HepG2 (cell line): ENCODE results near the gene SPRED2. TPM values are rescaled to one million over a fixed set of nuclear protein-coding genes. Genes with fewer than 3 reads are reported as not detected.
A peak's percentile ranks its signal among the peaks of the same experiment; 100 is the strongest.

Source experiments
- ATAC-seq: fragments of 200-7000 bp; cut with Tn5 transposase; 3 replicates; pipeline ENCODE4 v1.9.1; 2020; ENCODE audit warnings: mild to moderate bottlenecking, moderate library complexity
- BruUV-seq: library from RNA; stranded (reverse); fragments of 400-500 nt; replicated peaks from 2 replicates; lab custom pipeline; 2021; lab: Mats Ljungman, UMichigan
- CTCF ChIA-PET: fragments of 300-600 bp; formaldehyde crosslinking; extraction: SDS; loops from one replicate; lab custom pipeline; 2021; ENCODE audit warnings: low total read pairs, inconsistent platforms, low intra/inter-chr PET ratio; lab: Yijun Ruan, JAX
- POLR2A ChIA-PET: fragments of 350-600 bp; sonication (Branson Sonifier 250); formaldehyde crosslinking; loops from one replicate; lab custom pipeline; 2020; ENCODE audit warnings: antibody characterized with exemption, inconsistent platforms; lab: Yijun Ruan, JAX
- DNase-seq: peaks from one replicate; pipeline ENCODE4 v3.0.0-alpha.2; 2015; ENCODE audit warnings: low spot score
- FAIRE-seq: peaks from 3 replicates; lab custom pipeline; 2011; peaks lifted over from hg19 to GRCh38; lab: Jason Lieb, UNC
- H2AFZ ChIP-seq: one replicate; pipeline ENCODE4 v1.6.1; 2011; ENCODE audit warnings: low read length, inconsistent platforms
- H3K27ac ChIP-seq: fragments of 300-600 bp; 3 replicates; pipeline ENCODE4 v1.8.0; 2011; ENCODE audit warnings: mixed run types, mild to moderate bottlenecking, mixed read lengths, low read length, inconsistent platforms; ENCODE audit not compliant: insufficient read depth; ENCODE audit errors: extremely low read length
- H3K27me3 ChIP-seq, 2 experiments: fragments of 200-600 bp in 1 of 2; 2 replicates in 1 of 2; 3 replicates in 1 of 2; pipeline versions ENCODE4 v1.6.0 to v1.8.0; 2011; ENCODE audit warnings: low read length in 2 of 2, mild to moderate bottlenecking in 2 of 2, moderate library complexity in 2 of 2, inconsistent platforms in 1 of 2; ENCODE audit not compliant: insufficient read depth in 2 of 2, control insufficient read depth in 1 of 2
- H3K36me3 ChIP-seq, 2 experiments: fragments of 200-600 bp in 1 of 2; replicated peaks in 1 of 2; 2 replicates in 1 of 2; 3 replicates in 1 of 2; pipeline versions ENCODE4 v1.5.1 to v1.8.0; 2011; ENCODE audit warnings: low read length in 2 of 2, inconsistent platforms in 1 of 2; ENCODE audit not compliant: insufficient read depth in 2 of 2, control insufficient read depth in 1 of 2
- H3K4me1 ChIP-seq: 2 replicates; pipeline ENCODE4 v1.5.1; 2012; ENCODE audit warnings: low read length, inconsistent platforms; ENCODE audit not compliant: insufficient read depth
- H3K4me2 ChIP-seq: 2 replicates; pipeline ENCODE4 v1.6.0; 2011; ENCODE audit warnings: low read depth, low read length, inconsistent platforms
- H3K4me3 ChIP-seq, 3 experiments: fragments of 200-600 bp in 1 of 3; sonication (generic), shearing (Covaris generic) in 1 of 3; replicated peaks in 1 of 3; 2 replicates each; pipeline ENCODE4 v1.5.1; 2011 to 2016; ENCODE audit warnings: low read length in 3 of 3, inconsistent platforms in 2 of 3, low read depth in 2 of 3, mild to moderate bottlenecking in 2 of 3, control low read depth in 1 of 3, mixed read lengths in 1 of 3; ENCODE audit not compliant: insufficient read depth in 1 of 3
- H3K79me2 ChIP-seq: one replicate; pipeline ENCODE4 v1.6.1; 2011; ENCODE audit warnings: low read length, inconsistent platforms; ENCODE audit not compliant: insufficient read depth
- H3K9ac ChIP-seq: 2 replicates; pipeline ENCODE4 v1.6.0; 2011; ENCODE audit warnings: mild to moderate bottlenecking, low read depth, low read length, inconsistent platforms; ENCODE audit not compliant: insufficient read depth
- H3K9me3 ChIP-seq: 2 replicates; pipeline ENCODE4 v1.5.1; 2012; ENCODE audit warnings: mild to moderate bottlenecking, low read length
- H4K20me1 ChIP-seq: 2 replicates; pipeline ENCODE4 v1.6.0; 2011; ENCODE audit warnings: inconsistent platforms, mild to moderate bottlenecking, low read length, moderate library complexity; ENCODE audit not compliant: insufficient read depth
- CHD4 ChIP-seq: fragments of 200-600 bp; sonication (generic); IDR thresholded peaks from 2 replicates; pipeline ENCODE4 v1.7.0; 2017; ENCODE audit warnings: mild to moderate bottlenecking, low read length, borderline replicate concordance
- IRF1 ChIP-seq: sonication (generic); formaldehyde crosslinking; IDR thresholded peaks from 2 replicates; pipeline ENCODE4 v1.4.0; 2020; ENCODE audit warnings: low read depth, mild to moderate bottlenecking, missing genetic modification reagents
- ISL2 ChIP-seq: sonication (generic); formaldehyde crosslinking; IDR thresholded peaks from 2 replicates; pipeline ENCODE4 v1.5.0; 2020; ENCODE audit warnings: missing genetic modification reagents
- JUN ChIP-seq: sonication (generic); formaldehyde crosslinking; IDR thresholded peaks from 2 replicates; pipeline ENCODE4 v1.4.0; 2020; ENCODE audit warnings: mild to moderate bottlenecking, missing genetic modification reagents
- KDM4B ChIP-seq: sonication (generic); formaldehyde crosslinking; IDR thresholded peaks from 2 replicates; pipeline ENCODE4 v1.4.0; 2020; ENCODE audit warnings: missing genetic modification reagents
- NCOA2 ChIP-seq: sonication (generic); formaldehyde crosslinking; IDR thresholded peaks from 2 replicates; pipeline ENCODE4 v1.8.0; 2022; ENCODE audit warnings: inconsistent platforms
- NFIC ChIP-seq: IDR thresholded peaks from 2 replicates; pipeline ENCODE4 v1.6.1; 2012; ENCODE audit warnings: mild to moderate bottlenecking, low read length, inconsistent platforms
- NFKBIZ ChIP-seq: IDR thresholded peaks from 2 replicates; pipeline ENCODE4 v1.6.1; 2018; ENCODE audit warnings: missing genetic modification reagents, missing compliant biosample characterization
- NKX3-1 ChIP-seq: sonication (generic); formaldehyde crosslinking; IDR thresholded peaks from 2 replicates; pipeline ENCODE4 v1.5.0; 2020; ENCODE audit warnings: missing genetic modification reagents
- PHF21A ChIP-seq: sonication (generic); formaldehyde crosslinking; IDR thresholded peaks from 2 replicates; pipeline ENCODE4 v1.5.0; 2020; ENCODE audit warnings: mild to moderate bottlenecking, missing genetic modification reagents
- PHF5A ChIP-seq: IDR thresholded peaks from one replicate; pipeline ENCODE4 v1.6.1; 2018; ENCODE audit warnings: low read depth, missing genetic modification reagents; ENCODE audit not compliant: unreplicated experiment
- PPARG ChIP-seq: conservative IDR thresholded peaks from 2 replicates; pipeline ENCODE4 v1.6.1; 2016; ENCODE audit warnings: missing biosample characterization, missing genetic modification reagents
- SMAD9 ChIP-seq: sonication (generic); formaldehyde crosslinking; IDR thresholded peaks from 2 replicates; pipeline ENCODE4 v1.5.1; 2020; ENCODE audit warnings: mild to moderate bottlenecking, missing genetic modification reagents
- SMARCE1 ChIP-seq: fragments of 450-650 bp; IDR thresholded peaks from 2 replicates; pipeline ENCODE4 v1.6.1; 2017; ENCODE audit warnings: borderline replicate concordance
- SMC3 ChIP-seq: IDR thresholded peaks from 2 replicates; pipeline ENCODE4 v1.6.1; 2011; ENCODE audit warnings: low read length, improper control_type of control experiment
- TERF1 ChIP-seq: sonication (generic); formaldehyde crosslinking; IDR thresholded peaks from 2 replicates; pipeline ENCODE4 v1.8.0; 2022; ENCODE audit warnings: mild to moderate bottlenecking, missing genetic modification reagents, moderate library complexity
- TP53 ChIP-seq: sonication (generic); formaldehyde crosslinking; conservative IDR thresholded peaks from 2 replicates; pipeline ENCODE4 v1.4.0; 2020; ENCODE audit warnings: missing genetic modification reagents
- ZBTB7A ChIP-seq: sonication (generic); formaldehyde crosslinking; IDR thresholded peaks from 2 replicates; pipeline ENCODE4 v1.8.0; 2022; ENCODE audit warnings: mild to moderate bottlenecking, missing genetic modification reagents
- ZMAT3 ChIP-seq: sonication (generic); formaldehyde crosslinking; conservative IDR thresholded peaks from 2 replicates; pipeline ENCODE4 v1.7.0; 2021; ENCODE audit warnings: missing genetic modification reagents
- ZNF124 ChIP-seq: sonication (generic); formaldehyde crosslinking; IDR thresholded peaks from 2 replicates; pipeline ENCODE4 v1.4.0; 2020; ENCODE audit warnings: missing genetic modification reagents
- ZNF20 ChIP-seq: sonication (generic); formaldehyde crosslinking; IDR thresholded peaks from 2 replicates; pipeline ENCODE4 v1.4.0; 2020; ENCODE audit warnings: mild to moderate bottlenecking, moderate library complexity, missing genetic modification reagents
- ZNF232 ChIP-seq: sonication (generic); formaldehyde crosslinking; IDR thresholded peaks from 2 replicates; pipeline ENCODE4 v1.4.0; 2020; ENCODE audit warnings: missing genetic modification reagents, borderline replicate concordance
- ZNF331 ChIP-seq: sonication (generic); formaldehyde crosslinking; IDR thresholded peaks from 2 replicates; pipeline ENCODE4 v1.4.0; 2020; ENCODE audit warnings: missing genetic modification reagents
- ZNF335 ChIP-seq: sonication (generic); formaldehyde crosslinking; IDR thresholded peaks from 2 replicates; pipeline ENCODE4 v1.4.0; 2020; ENCODE audit warnings: missing genetic modification reagents
- ZNF724P ChIP-seq: sonication (generic); formaldehyde crosslinking; IDR thresholded peaks from 2 replicates; pipeline ENCODE4 v1.8.0; 2022; ENCODE audit warnings: missing genetic modification reagents, borderline replicate concordance
- WGBS: methylation state at CpG from one replicate; pipeline ENCODE4 v1.1.6; 2017; ENCODE audit warnings: low lambda C conversion rate; 5-methylcytosine and 5-hydroxymethylcytosine counted together
- in situ Hi-C: cut with HindIII; loops from 2 replicates; pipeline ENCODE4 v1.10.0; 2017; ENCODE audit warnings: low pct_unique_long_range_greater_than_20kb; ENCODE audit not compliant: extremely low pct_ligation_motif_present
- intact Hi-C: fragments of 100-400 bp; cut with micrococcal nuclease; formaldehyde crosslinking; loops from one replicate; pipeline ENCODE4 v1.10.0; 2022; ENCODE audit not compliant: unreplicated experiment
- polyA plus RNA-seq, 8 experiments: library from polyadenylated mRNA; depleted of rRNA in 3 of 8; stranded (reverse) in 7 of 8; unstranded in 1 of 8; fragments of >200 nt; fragmentation: Illumina TruSeq in 4 of 8; extraction: Trizol in 4 of 8; gene quantifications; 2 replicates each; pipeline versions ENCODE4 v1.2.1 to v1.2.3, GENCODE V29; 2011 to 2016; ENCODE audit warnings: low read depth in 4 of 8, missing spikeins in 1 of 8, mixed read lengths in 1 of 8; ENCODE audit not compliant: insufficient read depth in 1 of 8
- total RNA-seq, 5 experiments: library from RNA; depleted of rRNA; stranded (reverse); fragments of >200 nt; fragmentation: Illumina TruSeq; extraction: Trizol; gene quantifications; 2 replicates each; pipeline ENCODE4 v1.2.3, GENCODE V29; 2016; ENCODE audit warnings: low read depth in 1 of 5

SPRED2 gene
- total and polyA plus RNA-seq, 2 of the 13 experiments (the other 11 are each of a cell fraction or from before 2014, with no cell fraction given) = 13.0 to 37.0 TPM

GRCh38 chr2:65374575-65374974 lies 57.8 kb downstream of the SPRED2 start (continued):
- TF ChIP-seq IRF1 (CRISPR knock-in tag) = 0 out of 2 replicates have a peak, but pooled peaks have one; percentile 33
- no peak for TF ChIP-seq SMARCE1

- POLR2A ChIA-PET = interaction anchor here (1.1 to 5.2 kb wide), 15 partner anchors 10 to 1060 kb away, joined by 3 to 66 read pairs (median 6); partner anchors contain the start of genes ACTR2, CEP68 and SPRED2
- WGBS = 0% methylated on average over 1 of the region's 1 CpG
- CTCF ChIA-PET = no interaction called here
- DNase-seq (peak; percentile 96), FAIRE-seq (peak; percentile 96), ATAC-seq (peak; percentile 78)
- Histone ChIP-seq H3K9ac (peak overlapping the region; percentile 5; the same call in 1 of the 2 replicates), H3K4me2 (peak overlapping the region; percentile 60), H3K9me3 (no peaks in the 10 kb centered on the region), H3K27ac (peak overlapping the region; percentile 67), H2AFZ (no peak overlapping the region), H3K36me3 (peaks cover 0 to 24% of the 10 kb centered on the region in 2 experiments; a peak in 3 of 5 replicates), H3K27me3 (no peaks in the 10 kb centered on the region), H3K79me2 (peaks cover 93% of the 10 kb centered on the region), H3K4me1 (peaks cover 95% of the 10 kb centered on the region), H4K20me1 (no peaks in the 10 kb centered on the region), H3K4me3 (peak overlapping the region in 2 of 3 experiments; percentile 5 to 21; a peak in 3 of 6 replicates)
- in situ Hi-C loops = no loop called here
- BruUV-seq = no TSS peak
- intact Hi-C loops = loop anchor here (1.0 kb wide), 1 partner anchor 9 kb away; no protein-coding TSS in a partner anchor
- no peak for TF ChIP-seq ZNF20 (CRISPR knock-in tag)
- TF ChIP-seq SMC3 = peak; percentile 52
- peak; percentile 80 for TF ChIP-seq ZNF335 (CRISPR knock-in tag)
- TF ChIP-seq PHF21A (CRISPR knock-in tag) = peak; percentile 93
- no peak for TF ChIP-seq TP53
- TF ChIP-seq NFIC = peak; percentile 99
- TF ChIP-seq PHF5A (CRISPR knock-in tag) = peak; percentile 85
- TF ChIP-seq NCOA2 (CRISPR knock-in tag) = peak; percentile 99
- TF ChIP-seq ZNF331 (CRISPR knock-in tag) = peak; percentile 98
- 0 out of 2 replicates have a peak, but pooled peaks have one; percentile 65 for TF ChIP-seq ZNF232 (CRISPR knock-in tag)
- 0 out of 2 replicates have a peak, but pooled peaks have one; percentile 55 for TF ChIP-seq CHD4
- TF ChIP-seq ZMAT3 (CRISPR knock-in tag) = peak; percentile 89
- TF ChIP-seq NKX3-1 (CRISPR knock-in tag) = peak; percentile 94; the same call in 1 of the 2 replicates
- peak; percentile 92 for TF ChIP-seq JUN (CRISPR knock-in tag)
- TF ChIP-seq ZNF124 (CRISPR knock-in tag) = peak; percentile 97
- no peak for TF ChIP-seq SMAD9 (CRISPR knock-in tag)
- peak; percentile 99 for TF ChIP-seq ISL2 (CRISPR knock-in tag)
- TF ChIP-seq NFKBIZ (CRISPR knock-in tag) = peak; percentile 99
- TF ChIP-seq PPARG = peak; percentile 97
- no peak for TF ChIP-seq ZNF724P (CRISPR knock-in tag)
- TF ChIP-seq KDM4B = peak; percentile 92
- no peak; the same call in 1 of the 2 replicates for TF ChIP-seq ZBTB7A (CRISPR knock-in tag)
- TF ChIP-seq TERF1 (CRISPR knock-in tag) = no peak
These were observed 59.0 kb downstream of the SPRED2 start for GRCh38 chr2:65373365-65373918.
